ENCODE data around the gene SENP5.

DNA sequence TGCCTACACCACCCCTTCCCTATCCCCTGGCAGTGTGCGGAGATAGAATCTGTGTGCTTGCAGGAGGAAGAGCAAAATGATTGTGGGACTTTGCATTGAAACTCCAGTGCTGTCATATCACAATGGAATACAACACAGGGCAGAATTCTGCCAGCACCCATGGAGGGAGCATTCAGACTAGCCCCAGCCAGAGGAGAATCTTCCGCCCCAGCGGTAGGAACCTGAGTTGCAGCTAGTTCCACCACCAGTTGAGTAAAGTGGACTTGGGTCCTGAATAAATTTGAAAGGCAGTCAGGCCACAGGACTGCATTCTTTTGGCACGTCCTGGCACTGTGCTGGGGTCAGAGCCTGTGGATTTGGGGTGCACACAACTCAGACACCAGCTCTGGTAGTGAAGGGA lies 47.1 kb downstream of the SENP5 start:
- TF ChIP-seq, protein P1, sequence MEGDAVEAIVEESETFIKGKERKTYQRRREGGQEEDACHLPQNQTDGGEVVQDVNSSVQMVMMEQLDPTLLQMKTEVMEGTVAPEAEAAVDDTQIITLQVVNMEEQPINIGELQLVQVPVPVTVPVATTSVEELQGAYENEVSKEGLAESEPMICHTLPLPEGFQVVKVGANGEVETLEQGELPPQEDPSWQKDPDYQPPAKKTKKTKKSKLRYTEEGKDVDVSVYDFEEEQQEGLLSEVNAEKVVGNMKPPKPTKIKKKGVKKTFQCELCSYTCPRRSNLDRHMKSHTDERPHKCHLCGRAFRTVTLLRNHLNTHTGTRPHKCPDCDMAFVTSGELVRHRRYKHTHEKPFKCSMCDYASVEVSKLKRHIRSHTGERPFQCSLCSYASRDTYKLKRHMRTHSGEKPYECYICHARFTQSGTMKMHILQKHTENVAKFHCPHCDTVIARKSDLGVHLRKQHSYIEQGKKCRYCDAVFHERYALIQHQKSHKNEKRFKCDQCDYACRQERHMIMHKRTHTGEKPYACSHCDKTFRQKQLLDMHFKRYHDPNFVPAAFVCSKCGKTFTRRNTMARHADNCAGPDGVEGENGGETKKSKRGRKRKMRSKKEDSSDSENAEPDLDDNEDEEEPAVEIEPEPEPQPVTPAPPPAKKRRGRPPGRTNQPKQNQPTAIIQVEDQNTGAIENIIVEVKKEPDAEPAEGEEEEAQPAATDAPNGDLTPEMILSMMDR (IDR thresholded peaks at IDR 0.05): no peak
- TF ChIP-seq EZH2 (IDR thresholded peaks at IDR 0.05): no peak
- TF ChIP-seq EZH2phosphoT487 (IDR thresholded peaks at IDR 0.05): no peak
